K562 (cell line): Measurements from ENCODE around the gene CNMD. TPM values are rescaled to one million over a fixed set of nuclear protein-coding genes. Genes with fewer than 3 reads are reported as not detected.

Experiments
- HMGN3 ChIP-seq: IDR thresholded peaks from 2 replicates; pipeline ENCODE4 v1.6.1; 2011; ENCODE audit warnings: borderline replicate concordance, low read depth, mild to moderate bottlenecking, mixed read lengths, low read length; ENCODE audit not compliant: insufficient read length; ENCODE audit errors: extremely low read depth
- PTBP1 ChIP-seq: fragments of 200-400 bp; formaldehyde crosslinking; IDR thresholded peaks from 2 replicates; pipeline ENCODE4 v1.6.1; 2017; ENCODE audit warnings: low read depth, low read length
- polyA plus RNA-seq, 8 experiments: library from polyadenylated mRNA; depleted of rRNA in 4 of 8; stranded (reverse) in 5 of 8; unstranded in 3 of 8; fragments of >200 nt; fragmentation: Nextera tagmentation in 2 of 8; fragmentation: Illumina TruSeq in 1 of 8; extraction: Ambion mirVana in 2 of 8; extraction: Trizol in 1 of 8; gene quantifications; 2 replicates each; pipeline versions ENCODE4 v1.2.1 to v1.2.3, GENCODE V29; 2011 to 2014; ENCODE audit warnings: inconsistent platforms in 1 of 8, missing spikeins in 1 of 8
- total RNA-seq, 7 experiments: library from RNA; depleted of rRNA in 6 of 7; stranded (reverse); fragments of >200 nt in 6 of 7; fragmentation: Illumina TruSeq in 2 of 7; extraction: Trizol in 2 of 7; gene quantifications; 2 replicates each; pipeline versions ENCODE4 v1.2.1 to v1.2.3, GENCODE V29; 2011 to 2021; ENCODE audit warnings: low replicate concordance in 1 of 7
- TF ChIP-seq, protein P1 (sequence below): sonication (generic); formaldehyde crosslinking; IDR thresholded peaks from 2 replicates; pipeline ENCODE4 v1.8.0; 2022; ENCODE audit warnings: missing genetic modification reagents, mild to moderate bottlenecking, borderline replicate concordance
- TF ChIP-seq, protein P2 (sequence below), 2 experiments: fragments of 200-800 bp in 1 of 2; sonication (Bioruptor generic) in 1 of 2; sonication (generic) in 1 of 2; formaldehyde crosslinking in 1 of 2; IDR thresholded peaks in 1 of 2; conservative IDR thresholded peaks in 1 of 2; 2 replicates each; pipeline versions ENCODE4 v1.5.0 to v1.6.1; 2016 to 2020; ENCODE audit warnings: missing compliant biosample characterization in 1 of 2, missing genetic modification characterization in 1 of 2, missing genetic modification reagents in 1 of 2
- TF ChIP-seq, protein P3 (sequence below): sonication (generic); formaldehyde crosslinking; IDR thresholded peaks from 2 replicates; pipeline ENCODE4 v1.8.0; 2023; ENCODE audit warnings: missing genetic modification reagents, mild to moderate bottlenecking, borderline replicate concordance

The CNMD gene
- total and polyA plus RNA-seq, 9 of the 15 experiments (the other 6 are each of a cell fraction or from before 2014, with no cell fraction given): not detected

DNA sequence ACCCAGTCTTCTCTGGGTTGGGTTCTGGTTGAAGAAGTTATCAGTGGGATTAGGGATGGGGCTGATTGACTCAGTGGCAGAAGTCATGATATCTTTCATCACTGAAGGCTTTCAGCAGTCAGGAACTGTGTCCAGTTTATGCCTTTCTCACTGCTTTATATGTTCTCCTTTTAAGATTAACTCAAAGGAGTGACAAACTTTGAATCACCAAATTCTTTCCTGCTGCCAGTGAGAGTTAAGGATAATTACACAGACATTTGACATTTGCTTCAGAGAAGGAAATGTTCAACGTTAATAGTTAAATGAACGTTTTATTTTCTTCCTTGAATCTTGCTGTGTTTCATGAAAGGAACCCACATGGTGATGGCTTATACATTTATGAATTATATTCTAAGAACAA is 41.0 kb upstream of the CNMD start (continued):
- TF ChIP-seq, protein P1, sequence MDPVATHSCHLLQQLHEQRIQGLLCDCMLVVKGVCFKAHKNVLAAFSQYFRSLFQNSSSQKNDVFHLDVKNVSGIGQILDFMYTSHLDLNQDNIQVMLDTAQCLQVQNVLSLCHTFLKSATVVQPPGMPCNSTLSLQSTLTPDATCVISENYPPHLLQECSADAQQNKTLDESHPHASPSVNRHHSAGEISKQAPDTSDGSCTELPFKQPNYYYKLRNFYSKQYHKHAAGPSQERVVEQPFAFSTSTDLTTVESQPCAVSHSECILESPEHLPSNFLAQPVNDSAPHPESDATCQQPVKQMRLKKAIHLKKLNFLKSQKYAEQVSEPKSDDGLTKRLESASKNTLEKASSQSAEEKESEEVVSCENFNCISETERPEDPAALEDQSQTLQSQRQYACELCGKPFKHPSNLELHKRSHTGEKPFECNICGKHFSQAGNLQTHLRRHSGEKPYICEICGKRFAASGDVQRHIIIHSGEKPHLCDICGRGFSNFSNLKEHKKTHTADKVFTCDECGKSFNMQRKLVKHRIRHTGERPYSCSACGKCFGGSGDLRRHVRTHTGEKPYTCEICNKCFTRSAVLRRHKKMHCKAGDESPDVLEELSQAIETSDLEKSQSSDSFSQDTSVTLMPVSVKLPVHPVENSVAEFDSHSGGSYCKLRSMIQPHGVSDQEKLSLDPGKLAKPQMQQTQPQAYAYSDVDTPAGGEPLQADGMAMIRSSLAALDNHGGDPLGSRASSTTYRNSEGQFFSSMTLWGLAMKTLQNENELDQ (CRISPR knock-in tag): no peak
- TF ChIP-seq HMGN3 (no peak), PTBP1 (no peak)
- TF ChIP-seq, protein P2, sequence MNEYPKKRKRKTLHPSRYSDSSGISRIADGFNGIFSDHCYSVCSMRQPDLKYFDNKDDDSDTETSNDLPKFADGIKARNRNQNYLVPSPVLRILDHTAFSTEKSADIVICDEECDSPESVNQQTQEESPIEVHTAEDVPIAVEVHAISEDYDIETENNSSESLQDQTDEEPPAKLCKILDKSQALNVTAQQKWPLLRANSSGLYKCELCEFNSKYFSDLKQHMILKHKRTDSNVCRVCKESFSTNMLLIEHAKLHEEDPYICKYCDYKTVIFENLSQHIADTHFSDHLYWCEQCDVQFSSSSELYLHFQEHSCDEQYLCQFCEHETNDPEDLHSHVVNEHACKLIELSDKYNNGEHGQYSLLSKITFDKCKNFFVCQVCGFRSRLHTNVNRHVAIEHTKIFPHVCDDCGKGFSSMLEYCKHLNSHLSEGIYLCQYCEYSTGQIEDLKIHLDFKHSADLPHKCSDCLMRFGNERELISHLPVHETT (CRISPR knock-in tag; conservative IDR thresholded peaks at IDR 0.05 in 1 of 2, IDR thresholded peaks at IDR 0.05 in 1 of 2): no peak
- TF ChIP-seq, protein P3, sequence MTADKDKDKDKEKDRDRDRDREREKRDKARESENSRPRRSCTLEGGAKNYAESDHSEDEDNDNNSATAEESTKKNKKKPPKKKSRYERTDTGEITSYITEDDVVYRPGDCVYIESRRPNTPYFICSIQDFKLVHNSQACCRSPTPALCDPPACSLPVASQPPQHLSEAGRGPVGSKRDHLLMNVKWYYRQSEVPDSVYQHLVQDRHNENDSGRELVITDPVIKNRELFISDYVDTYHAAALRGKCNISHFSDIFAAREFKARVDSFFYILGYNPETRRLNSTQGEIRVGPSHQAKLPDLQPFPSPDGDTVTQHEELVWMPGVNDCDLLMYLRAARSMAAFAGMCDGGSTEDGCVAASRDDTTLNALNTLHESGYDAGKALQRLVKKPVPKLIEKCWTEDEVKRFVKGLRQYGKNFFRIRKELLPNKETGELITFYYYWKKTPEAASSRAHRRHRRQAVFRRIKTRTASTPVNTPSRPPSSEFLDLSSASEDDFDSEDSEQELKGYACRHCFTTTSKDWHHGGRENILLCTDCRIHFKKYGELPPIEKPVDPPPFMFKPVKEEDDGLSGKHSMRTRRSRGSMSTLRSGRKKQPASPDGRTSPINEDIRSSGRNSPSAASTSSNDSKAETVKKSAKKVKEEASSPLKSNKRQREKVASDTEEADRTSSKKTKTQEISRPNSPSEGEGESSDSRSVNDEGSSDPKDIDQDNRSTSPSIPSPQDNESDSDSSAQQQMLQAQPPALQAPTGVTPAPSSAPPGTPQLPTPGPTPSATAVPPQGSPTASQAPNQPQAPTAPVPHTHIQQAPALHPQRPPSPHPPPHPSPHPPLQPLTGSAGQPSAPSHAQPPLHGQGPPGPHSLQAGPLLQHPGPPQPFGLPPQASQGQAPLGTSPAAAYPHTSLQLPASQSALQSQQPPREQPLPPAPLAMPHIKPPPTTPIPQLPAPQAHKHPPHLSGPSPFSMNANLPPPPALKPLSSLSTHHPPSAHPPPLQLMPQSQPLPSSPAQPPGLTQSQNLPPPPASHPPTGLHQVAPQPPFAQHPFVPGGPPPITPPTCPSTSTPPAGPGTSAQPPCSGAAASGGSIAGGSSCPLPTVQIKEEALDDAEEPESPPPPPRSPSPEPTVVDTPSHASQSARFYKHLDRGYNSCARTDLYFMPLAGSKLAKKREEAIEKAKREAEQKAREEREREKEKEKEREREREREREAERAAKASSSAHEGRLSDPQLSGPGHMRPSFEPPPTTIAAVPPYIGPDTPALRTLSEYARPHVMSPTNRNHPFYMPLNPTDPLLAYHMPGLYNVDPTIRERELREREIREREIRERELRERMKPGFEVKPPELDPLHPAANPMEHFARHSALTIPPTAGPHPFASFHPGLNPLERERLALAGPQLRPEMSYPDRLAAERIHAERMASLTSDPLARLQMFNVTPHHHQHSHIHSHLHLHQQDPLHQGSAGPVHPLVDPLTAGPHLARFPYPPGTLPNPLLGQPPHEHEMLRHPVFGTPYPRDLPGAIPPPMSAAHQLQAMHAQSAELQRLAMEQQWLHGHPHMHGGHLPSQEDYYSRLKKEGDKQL (CRISPR knock-in tag): no peak
